ENCODE measurements around the gene ACSM2A.
"Not testable (repeated sequence)": the region's sequence is repeated elsewhere in the genome, so short reads cannot be mapped to it uniquely, and the experiment has no call there.

ACSM2A gene

GRCh38 chr16:20427401-20427797, 23.9 kb upstream of the ACSM2A start:
- H3K4me1 ChIP-seq (ENCODE audit: control insufficient read depth, low read depth, low read length); H3K27me3 ChIP-seq (ENCODE audit: control insufficient read depth, insufficient read depth, low read length); H3K9ac ChIP-seq (ENCODE audit: low read length); H3K4me3 ChIP-seq (ENCODE audit: low read length); H3K9me3 ChIP-seq (ENCODE audit: control insufficient read depth, low read depth, low read length); H3K36me3 ChIP-seq (ENCODE audit: control insufficient read depth, low read depth, low read length); H3K27ac ChIP-seq (ENCODE audit: low read length): not testable (repeated sequence)

- not testable (repeated sequence) for H3K27me3 ChIP-seq (ENCODE audit: control insufficient read depth, insufficient read depth, low read length); H3K36me3 ChIP-seq (ENCODE audit: control insufficient read depth, low read depth, low read length); H3K27ac ChIP-seq (ENCODE audit: low read length); H3K4me1 ChIP-seq (ENCODE audit: control insufficient read depth, low read depth, low read length); H3K9me3 ChIP-seq (ENCODE audit: control insufficient read depth, low read depth, low read length); H3K4me3 ChIP-seq (ENCODE audit: low read length); H3K9ac ChIP-seq (ENCODE audit: low read length)
Observed at GRCh38 chr16:20429499-20429898, 21.8 kb upstream of the ACSM2A start.

- not testable (repeated sequence) for H3K9ac ChIP-seq (ENCODE audit: low read length); H3K27ac ChIP-seq (ENCODE audit: low read length); H3K9me3 ChIP-seq (ENCODE audit: control insufficient read depth, low read depth, low read length); H3K36me3 ChIP-seq (ENCODE audit: control insufficient read depth, low read depth, low read length); H3K4me1 ChIP-seq (ENCODE audit: control insufficient read depth, low read depth, low read length); H3K27me3 ChIP-seq (ENCODE audit: control insufficient read depth, insufficient read depth, low read length); H3K4me3 ChIP-seq (ENCODE audit: low read length)
Observed at GRCh38 chr16:20430480-20430879, 20.8 kb upstream of the ACSM2A start.

- Histone ChIP-seq H3K27me3 (ENCODE audit: control insufficient read depth, insufficient read depth, low read length) (no peaks in the 10 kb centered on the region), H3K27ac (ENCODE audit: low read length) (no peak overlapping the region), H3K4me1 (ENCODE audit: control insufficient read depth, low read depth, low read length) (no peaks in the 10 kb centered on the region), H3K9me3 (ENCODE audit: control insufficient read depth, low read depth, low read length) (no peaks in the 10 kb centered on the region), H3K4me3 (ENCODE audit: low read length) (no peak overlapping the region), H3K36me3 (ENCODE audit: control insufficient read depth, low read depth, low read length) (no peaks in the 10 kb centered on the region), H3K9ac (ENCODE audit: low read length) (no peak overlapping the region)
Observed at GRCh38 chr16:20430948-20431347, 20.4 kb upstream of the ACSM2A start.

GRCh38 chr16:20438950-20439349, 12.4 kb upstream of the ACSM2A start:
- H3K9ac ChIP-seq (ENCODE audit: low read length); H3K27me3 ChIP-seq (ENCODE audit: control insufficient read depth, insufficient read depth, low read length); H3K36me3 ChIP-seq (ENCODE audit: control insufficient read depth, low read depth, low read length); H3K27ac ChIP-seq (ENCODE audit: low read length); H3K9me3 ChIP-seq (ENCODE audit: control insufficient read depth, low read depth, low read length); H3K4me1 ChIP-seq (ENCODE audit: control insufficient read depth, low read depth, low read length); H3K4me3 ChIP-seq (ENCODE audit: low read length): not testable (repeated sequence)

GRCh38 chr16:20439820-20440231, 11.5 kb upstream of the ACSM2A start:
- not testable (repeated sequence) for H3K27me3 ChIP-seq (ENCODE audit: control insufficient read depth, insufficient read depth, low read length); H3K36me3 ChIP-seq (ENCODE audit: control insufficient read depth, low read depth, low read length); H3K27ac ChIP-seq (ENCODE audit: low read length); H3K9ac ChIP-seq (ENCODE audit: low read length); H3K9me3 ChIP-seq (ENCODE audit: control insufficient read depth, low read depth, low read length); H3K4me1 ChIP-seq (ENCODE audit: control insufficient read depth, low read depth, low read length); H3K4me3 ChIP-seq (ENCODE audit: low read length)

- not testable (repeated sequence) for H3K9me3 ChIP-seq (ENCODE audit: control insufficient read depth, low read depth, low read length); H3K27ac ChIP-seq (ENCODE audit: low read length); H3K4me3 ChIP-seq (ENCODE audit: low read length); H3K27me3 ChIP-seq (ENCODE audit: control insufficient read depth, insufficient read depth, low read length); H3K36me3 ChIP-seq (ENCODE audit: control insufficient read depth, low read depth, low read length); H3K4me1 ChIP-seq (ENCODE audit: control insufficient read depth, low read depth, low read length); H3K9ac ChIP-seq (ENCODE audit: low read length)
Observed at GRCh38 chr16:20440731-20441130, 10.6 kb upstream of the ACSM2A start.

GRCh38 chr16:20441191-20441590, 10.1 kb upstream of the ACSM2A start:
- Histone ChIP-seq H3K9ac (ENCODE audit: low read length) (no peak overlapping the region), H3K4me3 (ENCODE audit: low read length) (no peak overlapping the region), H3K9me3 (ENCODE audit: control insufficient read depth, low read depth, low read length) (no peaks in the 10 kb centered on the region), H3K36me3 (ENCODE audit: control insufficient read depth, low read depth, low read length) (no peaks in the 10 kb centered on the region), H3K27me3 (ENCODE audit: control insufficient read depth, insufficient read depth, low read length) (no peaks in the 10 kb centered on the region), H3K4me1 (ENCODE audit: control insufficient read depth, low read depth, low read length) (no peaks in the 10 kb centered on the region), H3K27ac (ENCODE audit: low read length) (no peak overlapping the region)

- H3K4me1 ChIP-seq (ENCODE audit: control insufficient read depth, low read depth, low read length); H3K9me3 ChIP-seq (ENCODE audit: control insufficient read depth, low read depth, low read length); H3K27ac ChIP-seq (ENCODE audit: low read length); H3K4me3 ChIP-seq (ENCODE audit: low read length); H3K9ac ChIP-seq (ENCODE audit: low read length); H3K36me3 ChIP-seq (ENCODE audit: control insufficient read depth, low read depth, low read length); H3K27me3 ChIP-seq (ENCODE audit: control insufficient read depth, insufficient read depth, low read length): not testable (repeated sequence)
Observed at GRCh38 chr16:20441859-20442258, 9.5 kb upstream of the ACSM2A start.

- H3K4me1 ChIP-seq (ENCODE audit: control insufficient read depth, low read depth, low read length); H3K27ac ChIP-seq (ENCODE audit: low read length); H3K9me3 ChIP-seq (ENCODE audit: control insufficient read depth, low read depth, low read length); H3K4me3 ChIP-seq (ENCODE audit: low read length); H3K9ac ChIP-seq (ENCODE audit: low read length); H3K36me3 ChIP-seq (ENCODE audit: control insufficient read depth, low read depth, low read length); H3K27me3 ChIP-seq (ENCODE audit: control insufficient read depth, insufficient read depth, low read length): not testable (repeated sequence)
Observed at GRCh38 chr16:20446652-20447393, 4.5 kb upstream of the ACSM2A start.

- H3K27me3 ChIP-seq (ENCODE audit: control insufficient read depth, insufficient read depth, low read length); H3K36me3 ChIP-seq (ENCODE audit: control insufficient read depth, low read depth, low read length); H3K9ac ChIP-seq (ENCODE audit: low read length); H3K27ac ChIP-seq (ENCODE audit: low read length); H3K4me1 ChIP-seq (ENCODE audit: control insufficient read depth, low read depth, low read length); H3K9me3 ChIP-seq (ENCODE audit: control insufficient read depth, low read depth, low read length); H3K4me3 ChIP-seq (ENCODE audit: low read length): not testable (repeated sequence)
Observed at GRCh38 chr16:20453633-20454032, 2.3 kb downstream of the ACSM2A start.

- not testable (repeated sequence) for H3K4me1 ChIP-seq (ENCODE audit: control insufficient read depth, low read depth, low read length); H3K27me3 ChIP-seq (ENCODE audit: control insufficient read depth, insufficient read depth, low read length); H3K36me3 ChIP-seq (ENCODE audit: control insufficient read depth, low read depth, low read length); H3K9me3 ChIP-seq (ENCODE audit: control insufficient read depth, low read depth, low read length); H3K27ac ChIP-seq (ENCODE audit: low read length); H3K4me3 ChIP-seq (ENCODE audit: low read length); H3K9ac ChIP-seq (ENCODE audit: low read length)
Observed at GRCh38 chr16:20459227-20459626, 7.9 kb downstream of the ACSM2A start.
